ENCODE measurements around the gene KLF1. TPM values are rescaled to one million over a fixed set of nuclear protein-coding genes. Genes with fewer than 3 reads are reported as not detected.

Gene KLF1
- polyA plus RNA-seq, 3 donors: 0.24 to 0.45 (median 0.28) TPM

DNA sequence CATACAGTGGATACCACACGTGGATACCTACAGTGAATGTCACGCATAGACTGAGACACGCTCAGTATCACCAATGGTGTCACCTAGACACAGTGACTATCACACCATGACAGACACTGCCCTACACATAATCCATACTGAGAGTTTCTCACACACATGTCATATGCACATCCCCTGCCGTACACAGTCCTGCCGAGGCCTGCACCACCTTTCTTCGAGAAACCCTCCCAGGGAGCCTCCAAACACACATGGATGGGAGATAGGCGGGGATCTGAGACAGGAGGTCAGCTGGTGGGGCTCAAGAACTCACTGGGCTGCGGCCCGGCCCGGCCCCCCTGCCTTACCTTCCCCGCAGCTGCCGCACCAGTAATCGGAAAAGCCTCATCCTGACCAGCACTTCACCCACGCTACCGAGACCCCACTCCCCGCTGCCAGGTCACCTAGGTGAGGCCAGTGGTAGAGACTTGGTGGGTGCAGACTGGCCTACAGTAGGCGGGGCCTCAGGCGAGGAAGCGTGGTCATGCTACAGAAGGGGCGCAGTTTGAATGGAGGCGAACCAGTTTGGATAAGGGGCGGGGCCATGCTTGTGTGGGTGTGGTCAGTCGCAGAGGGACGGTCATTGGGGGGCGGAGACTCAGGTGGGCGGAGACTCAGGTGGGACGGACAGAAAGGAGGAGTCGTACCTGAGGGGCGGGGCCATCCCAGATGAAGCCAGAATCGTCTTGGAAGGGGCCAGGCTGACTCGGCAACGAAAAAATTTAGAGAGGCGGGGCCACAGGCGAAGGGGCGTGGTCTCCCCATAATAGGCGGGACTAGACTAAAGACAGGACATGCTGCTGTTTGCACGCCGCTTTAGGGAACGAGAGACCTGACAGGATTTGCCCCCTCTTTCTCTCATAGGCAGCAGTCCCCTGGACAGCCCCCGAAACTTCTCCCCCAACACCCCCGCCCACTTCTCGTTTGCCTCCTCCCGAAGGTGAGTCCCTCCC lies 46.6 kb downstream of the KLF1 start:
- Histone ChIP-seq H3K4me1 (ENCODE audit: control insufficient read depth in 1 of 2, insufficient read depth in 2 of 2, low read length in 2 of 2) (peaks cover 15 to 31% of the 10 kb centered on the region in 2 donors), H3K9me3 (replicated peaks in 1 of 2; ENCODE audit: control insufficient read depth in 1 of 2, insufficient read depth in 1 of 2, low read length in 2 of 2) (peaks cover 8 to 49% of the 10 kb centered on the region in 2 donors), H3K36me3 (replicated peaks in 1 of 2; ENCODE audit: control insufficient read depth in 1 of 2, insufficient read depth in 2 of 2, low read length in 2 of 2) (no peaks in the 10 kb centered on the region), H3K4me2 (replicated peaks; ENCODE audit: extremely low read depth, low read length, poor library complexity, severe bottlenecking) (peak overlapping the region; percentile 69), H3K9ac (ENCODE audit: insufficient read depth, low read length, poor library complexity, severe bottlenecking) (no peak overlapping the region), H2AFZ (ENCODE audit: insufficient read depth, low read depth, low read length, poor library complexity, severe bottlenecking) (peak overlapping the region; percentile 59), H3K4me3 (replicated peaks in 1 of 3; ENCODE audit: low read depth in 2 of 3, low read length in 3 of 3) (peak overlapping the region in 2 of 3 experiments; percentile 9 to 66), H3K27ac (ENCODE audit: low read depth in 1 of 2, low read length in 2 of 2) (no peak overlapping the region), H3K27me3 (ENCODE audit: control insufficient read depth in 2 of 2, insufficient read depth in 2 of 2, low read length in 2 of 2) (peaks cover 54 to 75% of the 10 kb centered on the region in 2 donors), H3K79me2 (ENCODE audit: insufficient read depth, low read length) (no peaks in the 10 kb centered on the region), H4K20me1 (ENCODE audit: insufficient read depth, low read length) (no peaks in the 10 kb centered on the region)
- Mint-ChIP-seq H3K4me1 (peaks cover 24% of the 10 kb centered on the region), H3K9me3 (peaks cover 3 to 35% (median 28%) of the 10 kb centered on the region in 7 donors), H3K27me3 (ENCODE audit: low read depth in 3 of 3) (peaks cover 69 to 85% (median 76%) of the 10 kb centered on the region in 3 donors), H3K4me3 (peak overlapping the region; percentile 34 to 85), H3K36me3 (peaks cover 4 to 11% of the 10 kb centered on the region in 2 donors), H3K27ac (no peak overlapping the region)
- TF ChIP-seq, protein P1, sequence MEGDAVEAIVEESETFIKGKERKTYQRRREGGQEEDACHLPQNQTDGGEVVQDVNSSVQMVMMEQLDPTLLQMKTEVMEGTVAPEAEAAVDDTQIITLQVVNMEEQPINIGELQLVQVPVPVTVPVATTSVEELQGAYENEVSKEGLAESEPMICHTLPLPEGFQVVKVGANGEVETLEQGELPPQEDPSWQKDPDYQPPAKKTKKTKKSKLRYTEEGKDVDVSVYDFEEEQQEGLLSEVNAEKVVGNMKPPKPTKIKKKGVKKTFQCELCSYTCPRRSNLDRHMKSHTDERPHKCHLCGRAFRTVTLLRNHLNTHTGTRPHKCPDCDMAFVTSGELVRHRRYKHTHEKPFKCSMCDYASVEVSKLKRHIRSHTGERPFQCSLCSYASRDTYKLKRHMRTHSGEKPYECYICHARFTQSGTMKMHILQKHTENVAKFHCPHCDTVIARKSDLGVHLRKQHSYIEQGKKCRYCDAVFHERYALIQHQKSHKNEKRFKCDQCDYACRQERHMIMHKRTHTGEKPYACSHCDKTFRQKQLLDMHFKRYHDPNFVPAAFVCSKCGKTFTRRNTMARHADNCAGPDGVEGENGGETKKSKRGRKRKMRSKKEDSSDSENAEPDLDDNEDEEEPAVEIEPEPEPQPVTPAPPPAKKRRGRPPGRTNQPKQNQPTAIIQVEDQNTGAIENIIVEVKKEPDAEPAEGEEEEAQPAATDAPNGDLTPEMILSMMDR (IDR thresholded peaks at IDR 0.05): no peak
- DNase-seq: peak in 2 of 3 donors; percentile 17 to 26
- intact Hi-C loops (cut with micrococcal nuclease): loop anchor here in 1 of 2 donors (5.0 kb wide), 1 partner anchor 33 kb away; the partner anchor contains the start of gene RNASEH2A
- 26% methylated on average over 31 of the region's 43 CpGs for WGBS (ENCODE audit: insufficient coverage)

DNA sequence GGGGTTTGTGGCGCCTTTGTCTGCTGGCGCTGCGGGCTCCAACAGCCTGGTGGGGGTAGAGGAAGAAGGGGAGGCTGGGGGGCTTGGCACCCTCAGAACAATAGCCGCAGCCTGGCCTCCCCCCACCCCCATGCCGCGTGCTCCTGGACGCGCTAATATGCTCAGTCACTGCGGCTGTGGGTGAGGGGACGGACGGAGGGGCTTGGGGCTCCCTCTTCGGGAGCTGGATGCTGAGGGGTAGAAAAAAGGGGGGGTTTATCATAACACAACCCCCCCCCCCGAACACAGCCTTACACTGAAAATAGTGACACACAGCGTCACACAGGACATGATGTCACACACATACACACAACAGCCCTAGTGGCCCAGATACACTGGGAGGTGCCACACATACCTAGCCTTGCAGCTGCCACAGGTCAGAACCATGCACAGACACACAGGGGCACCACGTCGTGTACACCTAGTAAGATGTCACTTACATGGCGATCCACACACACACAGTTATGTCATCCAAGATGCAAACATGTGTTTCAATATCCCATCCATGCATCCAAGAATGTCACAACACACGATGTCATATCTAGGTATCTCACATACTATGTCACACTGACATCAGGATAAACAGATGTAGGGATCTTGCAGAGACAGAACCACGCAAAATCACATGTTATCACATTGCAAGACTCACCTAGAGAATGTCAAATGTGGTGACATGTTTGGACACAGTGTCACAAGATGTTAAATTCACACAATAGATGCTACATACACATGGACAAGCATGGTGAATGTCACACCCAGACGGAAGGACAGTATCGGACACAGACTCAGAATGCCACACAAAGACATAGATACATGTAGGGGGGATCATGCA lies 47.9 kb downstream of the KLF1 start:
- peak overlapping the region; percentile 57 for H3K4me2 ChIP-seq (replicated peaks; ENCODE audit: extremely low read depth, low read length, poor library complexity, severe bottlenecking)
- no peak overlapping the region for H3K9ac ChIP-seq (ENCODE audit: insufficient read depth, low read length, poor library complexity, severe bottlenecking)
- Mint-ChIP-seq H3K27me3 (ENCODE audit: low read depth in 3 of 3) (peaks cover 78 to 87% (median 83%) of the 10 kb centered on the region in 3 donors), H3K27ac (no peak overlapping the region), H3K4me3 (peak overlapping the region in 1 of 2 donors; percentile 85), H3K4me1 (peaks cover 30% of the 10 kb centered on the region), H3K36me3 (peaks cover 11% of the 10 kb centered on the region in 2 donors), H3K9me3 (peaks cover 3 to 47% (median 36%) of the 10 kb centered on the region in 7 donors)
- H3K27me3 ChIP-seq (ENCODE audit: control insufficient read depth in 2 of 2, insufficient read depth in 2 of 2, low read length in 2 of 2): peaks cover 65 to 84% of the 10 kb centered on the region in 2 donors
- no peaks in the 10 kb centered on the region for H3K36me3 ChIP-seq (replicated peaks in 1 of 2; ENCODE audit: control insufficient read depth in 1 of 2, insufficient read depth in 2 of 2, low read length in 2 of 2)
- H3K27ac ChIP-seq (ENCODE audit: low read depth in 1 of 2, low read length in 2 of 2): no peak overlapping the region
- H3K79me2 ChIP-seq (ENCODE audit: insufficient read depth, low read length): no peaks in the 10 kb centered on the region
- H3K9me3 ChIP-seq (replicated peaks in 1 of 2; ENCODE audit: control insufficient read depth in 1 of 2, insufficient read depth in 1 of 2, low read length in 2 of 2): peaks cover 13 to 59% of the 10 kb centered on the region in 2 donors
- WGBS (ENCODE audit: insufficient coverage): 42% methylated on average over 4 of the region's 21 CpGs
- DNase-seq: no peak
- TF ChIP-seq, protein P1 (IDR thresholded peaks at IDR 0.05): no peak
- intact Hi-C loops (cut with micrococcal nuclease): no loop called here
- H3K4me3 ChIP-seq (replicated peaks in 1 of 3; ENCODE audit: low read depth in 2 of 3, low read length in 3 of 3): no peak overlapping the region
- no peaks in the 10 kb centered on the region for H4K20me1 ChIP-seq (ENCODE audit: insufficient read depth, low read length)
- peaks cover 15 to 33% of the 10 kb centered on the region in 2 donors for H3K4me1 ChIP-seq (ENCODE audit: control insufficient read depth in 1 of 2, insufficient read depth in 2 of 2, low read length in 2 of 2)
- H2AFZ ChIP-seq (ENCODE audit: insufficient read depth, low read depth, low read length, poor library complexity, severe bottlenecking): no peak overlapping the region
